Body of pancreas (tissue), 4 donors: ENCODE measurements around the gene PEG3. TPM values are rescaled to one million over a fixed set of nuclear protein-coding genes. Genes with fewer than 3 reads are reported as not detected.
A peak's percentile ranks its signal among the peaks of the same experiment; 100 is the strongest.

ENCODE experiments used
- ATAC-seq: fragments of 150-250 bp; one replicate; pipeline ENCODE4 v1.9.1; 2016
- DNase-seq, 4 donors: peaks; one replicate each; pipeline ENCODE4 v3.0.0-alpha.2; 2019
- H3K27ac ChIP-seq, 4 donors: fragments of 200-600 bp; sonication (generic); 1 replicate in 3 of 4; 2 replicates in 1 of 4; pipeline versions ENCODE4 v1.5.1 to v1.6.1; 2016 to 2019; ENCODE audit warnings: mild to moderate bottlenecking in 1 of 4, mixed read lengths in 1 of 4, moderate library complexity in 1 of 4
- H3K27me3 ChIP-seq, 2 donors: fragments of 200-600 bp; sonication (generic); one replicate each; pipeline ENCODE4 v1.6.0; 2016; ENCODE audit warnings: mild to moderate bottlenecking in 1 of 2
- H3K36me3 ChIP-seq, 2 donors: fragments of 200-600 bp; sonication (generic); replicated peaks in 1 of 2; 2 replicates each; pipeline ENCODE4 v1.5.1; 2016; ENCODE audit warnings: low read depth in 2 of 2; ENCODE audit not compliant: insufficient read depth in 1 of 2
- H3K4me1 ChIP-seq: fragments of 200-600 bp; sonication (generic); one replicate; pipeline ENCODE4 v1.6.0; 2016
- H3K4me3 ChIP-seq, 2 donors: fragments of 200-600 bp; sonication (generic); 1 replicate in 1 of 2; 2 replicates in 1 of 2; pipeline ENCODE4 v1.5.1; 2016 to 2019
- H3K9me3 ChIP-seq, 3 donors: fragments of 200-600 bp; sonication (generic); 1 replicate in 2 of 3; 2 replicates in 1 of 3; pipeline ENCODE4 v1.5.1; 2016
- CTCF ChIP-seq, 7 experiments: fragments of 450-650 bp in 4 of 7; fragments of 200-600 bp in 3 of 7; sonication (generic) in 3 of 7; IDR thresholded peaks; one replicate each; pipeline ENCODE4 v1.5.1; 2016 to 2019; ENCODE audit warnings: antibody characterized with exemption in 7 of 7
- POLR2A ChIP-seq, 3 donors: fragments of 450-650 bp; IDR thresholded peaks; one replicate each; pipeline ENCODE4 v1.6.1; 2016; ENCODE audit warnings: antibody characterized with exemption in 3 of 3, mild to moderate bottlenecking in 2 of 3
- WGBS, 2 donors: methylation state at CpG; one replicate each; pipeline ENCODE4 v1.1.5; 2017; 5-methylcytosine and 5-hydroxymethylcytosine counted together
- intact Hi-C: fragments of 100-400 bp; cut with DNase I; formaldehyde crosslinking; loops from one replicate; pipeline ENCODE4 v1.15.1; 2023
- total RNA-seq, 2 donors: library from RNA; depleted of rRNA; stranded (reverse); fragments of >200 nt; gene quantifications; one replicate each; pipeline ENCODE4 v1.1.0, GENCODE V29; 2016

PEG3 gene
- 1 to 10 TPM; 3.1 to 5.9 TPM for total RNA-seq

- Histone ChIP-seq H3K4me1 (peaks cover 16% of the 10 kb centered on the region), H3K4me3 (peak within 1 kb of the TSS in 1 of 2 donors; percentile 4), H3K27me3 (no peaks in the 10 kb centered on the region), H3K9me3 (no peaks in the 10 kb centered on the region), H3K36me3 (no peaks in the 10 kb centered on the region), H3K27ac (peak within 1 kb of the TSS; percentile 32 to 89 (median 86))
- 35 to 63% methylated on average over 30 to 49 of the region's 49 CpGs for WGBS, 2 donors
- no peak for TF ChIP-seq CTCF (IDR thresholded peaks at IDR 0.05)
- no peak for TF ChIP-seq POLR2A (IDR thresholded peaks at IDR 0.05)
- DNase-seq (peak; percentile 32 to 64 (median 56)), ATAC-seq (no peak)
- intact Hi-C loops: no loop called here
These were observed at the start of gene PEG3, which contains the start of gene ZIM2 for GRCh38 chr19:56840451-56841192. TSS of gene PEG3 (minus strand) at chr19:56840726. CDS start at chr19:56824655, 16,071 bp downstream. TSS of gene ZIM2 (minus strand) at chr19:56840726. CDS start at chr19:56824277, 16,449 bp downstream.

- ATAC-seq (no peak), DNase-seq (no peak)
- no peak overlapping the region for H3K27ac ChIP-seq
- H3K36me3 ChIP-seq: no peaks in the 10 kb centered on the region
- no peak overlapping the region for H3K4me3 ChIP-seq
- H3K27me3 ChIP-seq: no peaks in the 10 kb centered on the region
- intact Hi-C loops: no loop called here
- no peaks in the 10 kb centered on the region for H3K4me1 ChIP-seq
- 8 to 21% methylated on average over 8 to 14 of the region's 14 CpGs for WGBS, 2 donors
- TF ChIP-seq CTCF (IDR thresholded peaks at IDR 0.05) (no peak), POLR2A (IDR thresholded peaks at IDR 0.05) (no peak)
- peaks cover 0 to 6% (median 0%) of the 10 kb centered on the region in 3 donors for H3K9me3 ChIP-seq
These were observed 44.9 kb upstream of the PEG3 start for GRCh38 chr19:56885173-56885985.

DNA sequence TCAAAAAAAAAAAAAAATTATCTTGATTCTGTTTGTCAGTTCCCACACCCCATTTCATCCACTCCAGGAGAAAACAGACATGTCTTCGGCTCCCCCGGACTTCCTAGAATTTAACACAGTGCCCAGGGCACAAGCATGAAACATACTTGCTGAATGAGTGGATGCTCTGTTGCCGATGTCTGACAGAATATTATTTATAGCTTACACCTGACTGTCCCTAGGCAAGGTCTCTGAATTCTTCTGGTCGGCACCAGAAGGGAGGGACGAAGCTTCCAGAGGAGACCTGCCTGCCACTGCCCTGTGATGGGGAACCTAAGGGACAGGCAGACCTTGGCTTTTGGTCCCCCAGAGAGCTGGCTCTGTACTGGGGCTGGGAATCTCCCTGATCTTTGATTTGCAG lies 43.9 kb upstream of the PEG3 start:
- Histone ChIP-seq H3K27me3 (no peaks in the 10 kb centered on the region), H3K36me3 (no peaks in the 10 kb centered on the region), H3K27ac (no peak overlapping the region), H3K4me3 (no peak overlapping the region), H3K4me1 (no peaks in the 10 kb centered on the region), H3K9me3 (peaks cover 0 to 6% (median 0%) of the 10 kb centered on the region in 3 donors)
- TF ChIP-seq POLR2A (IDR thresholded peaks at IDR 0.05): no peak
- TF ChIP-seq CTCF (IDR thresholded peaks at IDR 0.05): no peak
- intact Hi-C loops: no loop called here
- ATAC-seq: no peak
- WGBS, 2 donors: 54 to 62% methylated on average over 5 of the region's 5 CpGs
- DNase-seq: no peak

DNA sequence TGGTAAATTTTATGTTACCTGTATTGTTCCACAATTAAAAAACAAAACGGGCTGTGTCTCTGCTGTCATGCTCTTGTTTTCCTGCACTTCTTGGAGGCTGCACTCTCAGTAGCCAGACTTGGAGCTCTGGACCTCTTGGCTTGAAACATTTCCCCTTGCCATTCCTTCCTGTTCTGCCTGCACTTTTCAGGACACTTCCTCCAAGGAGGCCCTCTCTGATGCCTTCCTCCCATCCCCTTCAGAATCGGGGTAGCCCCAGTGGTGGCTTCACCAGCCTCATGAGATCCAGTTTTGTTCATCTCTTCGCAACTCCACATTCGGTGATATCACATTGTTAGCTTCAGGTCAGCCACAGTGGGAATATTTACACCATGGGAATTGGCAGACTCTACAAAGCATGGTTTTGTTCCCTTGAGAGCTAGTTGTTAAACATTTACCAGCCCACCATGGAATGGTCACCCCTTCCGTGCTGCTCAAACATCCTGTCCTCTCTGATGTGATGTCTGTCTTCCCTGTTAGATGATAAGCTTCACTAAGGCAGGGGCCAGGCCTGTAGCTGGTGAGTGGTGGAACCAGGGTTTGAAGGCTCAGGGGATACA lies 40.2 kb upstream of the PEG3 start:
- ATAC-seq (no peak), DNase-seq (no peak)
- no peak overlapping the region for H3K4me3 ChIP-seq
- peaks cover 0 to 10% (median 0%) of the 10 kb centered on the region in 3 donors for H3K9me3 ChIP-seq
- H3K27ac ChIP-seq: no peak overlapping the region
- no peaks in the 10 kb centered on the region for H3K4me1 ChIP-seq
- no peaks in the 10 kb centered on the region for H3K36me3 ChIP-seq
- H3K27me3 ChIP-seq: no peaks in the 10 kb centered on the region
- 32 to 37% methylated on average over 5 of the region's 5 CpGs for WGBS, 2 donors
- TF ChIP-seq CTCF (IDR thresholded peaks at IDR 0.05): no peak
- no peak for TF ChIP-seq POLR2A (IDR thresholded peaks at IDR 0.05)
- intact Hi-C loops: no loop called here
